ENCODE data around the gene CUL2.

- TF ChIP-seq POLR2AphosphoS5 (IDR thresholded peaks at IDR 0.05; ENCODE audit: borderline replicate concordance, low read depth, low read length), result no peak
- TF ChIP-seq EZH2 (IDR thresholded peaks at IDR 0.05), result no peak
Measured at GRCh38 chr10:35011771-35012191, 78.4 kb downstream of the CUL2 start.

All from SK-N-MC (cell line).